Kidney epithelial cell (primary cell): Measurements from ENCODE around the gene EFCAB11. TPM values are rescaled to one million over a fixed set of nuclear protein-coding genes. Genes with fewer than 3 reads are reported as not detected.

Experiments
- DNase-seq: peaks from one replicate; pipeline ENCODE4 v3.0.0-alpha.2; 2010; ENCODE audit warnings: low read depth
- H3K27me3 ChIP-seq: 2 replicates; pipeline ENCODE4 v1.6.0; 2011; ENCODE audit warnings: low read length; ENCODE audit not compliant: control insufficient read depth, insufficient read depth
- H3K36me3 ChIP-seq: 2 replicates; pipeline ENCODE4 v1.5.1; 2011; ENCODE audit warnings: low read length; ENCODE audit not compliant: control insufficient read depth, insufficient read depth
- H3K4me3 ChIP-seq: 2 replicates; pipeline ENCODE4 v1.5.1; 2011; ENCODE audit warnings: low read depth, mild to moderate bottlenecking, control low read depth, low read length
- CTCF ChIP-seq: IDR thresholded peaks from 2 replicates; pipeline ENCODE4 v1.5.1; 2011; ENCODE audit warnings: mild to moderate bottlenecking, moderate library complexity, low read length, control low read depth, inconsistent platforms; ENCODE audit not compliant: insufficient read depth, poor library complexity, severe bottlenecking
- total RNA-seq: library from RNA; depleted of rRNA; stranded (reverse); fragments of >200 nt; gene quantifications from 2 replicates; pipeline ENCODE4 v1.2.3, GENCODE V29; 2015

EFCAB11 gene
- total RNA-seq, 1 donor from 2014 or later: 12.8 TPM

- Histone ChIP-seq H3K36me3 (no peaks in the 10 kb centered on the region), H3K4me3 (no peak overlapping the region), H3K27me3 (no peaks in the 10 kb centered on the region)
- no peak for TF ChIP-seq CTCF
- no peak for DNase-seq
Observed at GRCh38 chr14:89792489-89793366, 161.8 kb downstream of the EFCAB11 start.

GRCh38 chr14:89787525-89787924, 167.0 kb downstream of the EFCAB11 start:
- TF ChIP-seq CTCF: no peak
- H3K4me3 ChIP-seq: no peak overlapping the region
- DNase-seq: no peak
- H3K36me3 ChIP-seq: no peaks in the 10 kb centered on the region
- H3K27me3 ChIP-seq: no peaks in the 10 kb centered on the region

- no peak for TF ChIP-seq CTCF
- H3K27me3 ChIP-seq: no peaks in the 10 kb centered on the region
- no peak overlapping the region for H3K4me3 ChIP-seq
- H3K36me3 ChIP-seq: no peaks in the 10 kb centered on the region
- no peak for DNase-seq
Observed at GRCh38 chr14:89781046-89781445, 173.5 kb downstream of the EFCAB11 start.

- no peak for TF ChIP-seq CTCF
- H3K36me3 ChIP-seq: no peaks in the 10 kb centered on the region
- H3K27me3 ChIP-seq: no peaks in the 10 kb centered on the region
- no peak overlapping the region for H3K4me3 ChIP-seq
- no peak for DNase-seq
Observed at GRCh38 chr14:89779707-89780106, 174.8 kb downstream of the EFCAB11 start.

GRCh38 chr14:89775946-89776345, 178.6 kb downstream of the EFCAB11 start:
- H3K36me3 ChIP-seq: no peaks in the 10 kb centered on the region
- no peak for TF ChIP-seq CTCF
- H3K27me3 ChIP-seq: no peaks in the 10 kb centered on the region
- no peak for DNase-seq
- no peak overlapping the region for H3K4me3 ChIP-seq

GRCh38 chr14:89775151-89775550, 179.4 kb downstream of the EFCAB11 start:
- Histone ChIP-seq H3K27me3 (no peaks in the 10 kb centered on the region), H3K4me3 (no peak overlapping the region), H3K36me3 (no peaks in the 10 kb centered on the region)
- DNase-seq: no peak
- no peak for TF ChIP-seq CTCF
